Measurements from ENCODE around the gene FYB2. TPM values are rescaled to one million over a fixed set of nuclear protein-coding genes. Genes with fewer than 3 reads are reported as not detected.

The FYB2 gene
- total RNA-seq, 1 experiment from 2014 or later, result not detected

GRCh38 chr1:56806804-56807203 lies 12.4 kb downstream of the FYB2 start:
- no peak for ATAC-seq

GRCh38 chr1:56803561-56804156 lies 15.5 kb downstream of the FYB2 start:
- CTCF ChIA-PET, result interaction anchor here (1.0 kb wide), 1 partner anchor 218 kb away, joined by 4 read pairs; no protein-coding TSS in a partner anchor

More at GRCh38 chr1:56806804-56807203, 12.4 kb downstream of the FYB2 start:
- no peaks in the 10 kb centered on the region for H3K9me2 ChIP-seq (replicated peaks; ENCODE audit: low read length)
- no peak overlapping the region for H3K27ac ChIP-seq (ENCODE audit: low read length)
- CTCF ChIA-PET, result no interaction called here
- POLR2A ChIA-PET (ENCODE audit: unreplicated experiment), result no interaction called here
- no peak overlapping the region for H2AFZ ChIP-seq (ENCODE audit: low read length)
- H3K79me2 ChIP-seq (ENCODE audit: low read length), result no peaks in the 10 kb centered on the region
- H3K4me1 ChIP-seq (ENCODE audit: insufficient read depth, low read length), result no peaks in the 10 kb centered on the region
- H3K4me3 ChIP-seq (ENCODE audit: low read length), result no peak overlapping the region
- intact Hi-C loops (cut with micrococcal nuclease), result no loop called here
- DNase-seq, result no peak
- H3K4me2 ChIP-seq (ENCODE audit: low read length), result no peak overlapping the region
- no peaks in the 10 kb centered on the region for H3F3A ChIP-seq (ENCODE audit: low read length, unreplicated experiment)
- H3K36me3 ChIP-seq (ENCODE audit: low read depth, low read length), result no peaks in the 10 kb centered on the region
- no TSS peak for BruUV-seq (replicated peaks)
- no peaks in the 10 kb centered on the region for H4K20me1 ChIP-seq (ENCODE audit: low read length)
- H3K9ac ChIP-seq (ENCODE audit: low read length), result no peak overlapping the region
- peaks cover 22% of the 10 kb centered on the region; the same call in 1 of the 2 replicates for H3K27me3 ChIP-seq (ENCODE audit: low read length)
- TF ChIP-seq EZH2 (IDR thresholded peaks at IDR 0.05; ENCODE audit: low read length, unreplicated experiment) (no peak), EZH2phosphoT487 (IDR thresholded peaks at IDR 0.05; ENCODE audit: borderline replicate concordance, low read length) (no peak)
- TF ChIP-seq, protein P1, sequence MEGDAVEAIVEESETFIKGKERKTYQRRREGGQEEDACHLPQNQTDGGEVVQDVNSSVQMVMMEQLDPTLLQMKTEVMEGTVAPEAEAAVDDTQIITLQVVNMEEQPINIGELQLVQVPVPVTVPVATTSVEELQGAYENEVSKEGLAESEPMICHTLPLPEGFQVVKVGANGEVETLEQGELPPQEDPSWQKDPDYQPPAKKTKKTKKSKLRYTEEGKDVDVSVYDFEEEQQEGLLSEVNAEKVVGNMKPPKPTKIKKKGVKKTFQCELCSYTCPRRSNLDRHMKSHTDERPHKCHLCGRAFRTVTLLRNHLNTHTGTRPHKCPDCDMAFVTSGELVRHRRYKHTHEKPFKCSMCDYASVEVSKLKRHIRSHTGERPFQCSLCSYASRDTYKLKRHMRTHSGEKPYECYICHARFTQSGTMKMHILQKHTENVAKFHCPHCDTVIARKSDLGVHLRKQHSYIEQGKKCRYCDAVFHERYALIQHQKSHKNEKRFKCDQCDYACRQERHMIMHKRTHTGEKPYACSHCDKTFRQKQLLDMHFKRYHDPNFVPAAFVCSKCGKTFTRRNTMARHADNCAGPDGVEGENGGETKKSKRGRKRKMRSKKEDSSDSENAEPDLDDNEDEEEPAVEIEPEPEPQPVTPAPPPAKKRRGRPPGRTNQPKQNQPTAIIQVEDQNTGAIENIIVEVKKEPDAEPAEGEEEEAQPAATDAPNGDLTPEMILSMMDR (conservative IDR thresholded peaks at IDR 0.05; ENCODE audit: low read depth, low read length), result no peak
- no peaks in the 10 kb centered on the region for H3K9me3 ChIP-seq (ENCODE audit: low read length)

More at GRCh38 chr1:56803561-56804156, 15.5 kb downstream of the FYB2 start:
- H3K27ac ChIP-seq (ENCODE audit: low read length), result no peak overlapping the region
- H2AFZ ChIP-seq (ENCODE audit: low read length), result peak overlapping the region; percentile 33; the same call in 1 of the 2 replicates
- no peaks in the 10 kb centered on the region for H3K4me1 ChIP-seq (ENCODE audit: insufficient read depth, low read length)
- H3K4me2 ChIP-seq (ENCODE audit: low read length), result no peak overlapping the region
- H4K20me1 ChIP-seq (ENCODE audit: low read length), result no peaks in the 10 kb centered on the region
- no peaks in the 10 kb centered on the region for H3K36me3 ChIP-seq (ENCODE audit: low read depth, low read length)
- no peak overlapping the region for H3K4me3 ChIP-seq (ENCODE audit: low read length)
- no peaks in the 10 kb centered on the region for H3K27me3 ChIP-seq (ENCODE audit: low read length)
- no peaks in the 10 kb centered on the region for H3K9me2 ChIP-seq (replicated peaks; ENCODE audit: low read length)
- no TSS peak for BruUV-seq (replicated peaks)
- no peak overlapping the region for H3K9ac ChIP-seq (ENCODE audit: low read length)
- peak; percentile 96 for ATAC-seq
- no peaks in the 10 kb centered on the region for H3F3A ChIP-seq (ENCODE audit: low read length, unreplicated experiment)
- no peaks in the 10 kb centered on the region for H3K9me3 ChIP-seq (ENCODE audit: low read length)
- intact Hi-C loops (cut with micrococcal nuclease), result loop anchor here (5.0 kb wide), 2 partner anchors 216 to 1521 kb away; no protein-coding TSS in a partner anchor
- POLR2A ChIA-PET (ENCODE audit: unreplicated experiment), result no interaction called here
- H3K79me2 ChIP-seq (ENCODE audit: low read length), result no peaks in the 10 kb centered on the region
- no peak for TF ChIP-seq EZH2phosphoT487 (IDR thresholded peaks at IDR 0.05; ENCODE audit: borderline replicate concordance, low read length)
- no peak for TF ChIP-seq EZH2 (IDR thresholded peaks at IDR 0.05; ENCODE audit: low read length, unreplicated experiment)
- TF ChIP-seq, protein P1 (conservative IDR thresholded peaks at IDR 0.05; ENCODE audit: low read depth, low read length), result peak; percentile 80
- DNase-seq, result peak; percentile 67

All from PC-3 (cell line).